Chondrocyte (in vitro differentiated cells): Measurements from ENCODE around the gene HCFC1. TPM values are rescaled to one million over a fixed set of nuclear protein-coding genes. Genes with fewer than 3 reads are reported as not detected.

Experiments used
- DNase-seq: peaks from one replicate; pipeline ENCODE4 v3.0.0; 2021; ENCODE audit warnings: mixed read lengths, low spot score
- H3K27ac Mint-ChIP-seq: one replicate; pipeline ENCODE4 v1.8.0; 2021; ENCODE audit warnings: mild to moderate bottlenecking, moderate library complexity, mixed read lengths; ENCODE audit not compliant: unreplicated experiment
- H3K27me3 Mint-ChIP-seq: 2 replicates; pipeline ENCODE4 v1.8.0; 2021; ENCODE audit warnings: low read depth, mixed read lengths
- H3K36me3 Mint-ChIP-seq: 2 replicates; pipeline ENCODE4 v1.8.0; 2021; ENCODE audit warnings: low read depth, mixed read lengths
- H3K4me1 Mint-ChIP-seq: 2 replicates; pipeline ENCODE4 v1.8.0; 2021; ENCODE audit warnings: low read depth, mild to moderate bottlenecking, mixed read lengths
- H3K4me3 Mint-ChIP-seq: one replicate; pipeline ENCODE4 v1.8.0; 2021; ENCODE audit warnings: mild to moderate bottlenecking, moderate library complexity, mixed read lengths; ENCODE audit not compliant: unreplicated experiment
- H3K9me3 Mint-ChIP-seq: 2 replicates; pipeline ENCODE4 v1.8.0; 2021; ENCODE audit warnings: low read depth, mixed read lengths
- total RNA-seq: library from RNA; stranded (reverse); gene quantifications from 3 replicates; pipeline ENCODE4 v1.2.1, GENCODE V29; 2021
- TF ChIP-seq, protein P1 (sequence below): fragments of 200-600 bp; sonication (generic); IDR thresholded peaks from 2 replicates; pipeline ENCODE4 v1.5.0; 2021; ENCODE audit warnings: antibody characterized with exemption, mild to moderate bottlenecking, moderate library complexity

The HCFC1 gene
- total RNA-seq, 1 donor from 2014 or later, result 67.2 TPM

DNA sequence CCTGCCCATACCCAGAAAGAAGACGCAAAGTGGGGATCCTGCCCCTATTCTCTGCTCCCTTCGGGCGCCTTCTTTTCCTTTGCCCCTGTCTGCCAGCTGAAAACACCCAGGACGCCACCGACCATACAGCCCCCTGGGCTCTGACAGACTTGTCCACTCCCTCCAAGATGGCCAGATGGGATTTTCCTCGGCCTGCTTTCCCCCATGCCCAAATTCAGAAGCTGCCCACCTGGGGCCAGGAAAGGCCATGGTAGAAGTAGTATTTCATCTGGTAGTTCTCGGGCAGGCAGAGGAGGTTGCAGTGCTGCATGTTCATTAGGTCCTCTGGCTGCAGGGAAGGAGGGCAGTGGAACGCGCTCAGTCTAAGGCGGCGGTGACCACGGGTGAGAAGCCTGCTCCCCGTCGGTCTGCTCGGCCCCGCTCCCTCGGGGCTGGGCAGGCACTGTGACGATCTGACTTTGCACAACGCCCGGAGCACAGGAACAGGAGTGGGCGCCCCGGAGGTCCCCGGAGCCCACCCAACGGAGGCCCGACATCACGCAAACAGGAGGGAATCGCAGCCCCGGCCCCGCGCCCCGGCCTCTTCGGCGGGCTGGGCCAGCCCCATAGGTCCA, 37.4 kb downstream of the HCFC1 start:
- DNase-seq, result no peak
- H3K27ac Mint-ChIP-seq, result peak overlapping the region; percentile 34
- H3K4me1 Mint-ChIP-seq, result peaks cover 11% of the 10 kb centered on the region
- H3K36me3 Mint-ChIP-seq, result peaks cover 4% of the 10 kb centered on the region
- H3K9me3 Mint-ChIP-seq, result no peaks in the 10 kb centered on the region
- H3K27me3 Mint-ChIP-seq, result no peaks in the 10 kb centered on the region
- TF ChIP-seq, protein P1, sequence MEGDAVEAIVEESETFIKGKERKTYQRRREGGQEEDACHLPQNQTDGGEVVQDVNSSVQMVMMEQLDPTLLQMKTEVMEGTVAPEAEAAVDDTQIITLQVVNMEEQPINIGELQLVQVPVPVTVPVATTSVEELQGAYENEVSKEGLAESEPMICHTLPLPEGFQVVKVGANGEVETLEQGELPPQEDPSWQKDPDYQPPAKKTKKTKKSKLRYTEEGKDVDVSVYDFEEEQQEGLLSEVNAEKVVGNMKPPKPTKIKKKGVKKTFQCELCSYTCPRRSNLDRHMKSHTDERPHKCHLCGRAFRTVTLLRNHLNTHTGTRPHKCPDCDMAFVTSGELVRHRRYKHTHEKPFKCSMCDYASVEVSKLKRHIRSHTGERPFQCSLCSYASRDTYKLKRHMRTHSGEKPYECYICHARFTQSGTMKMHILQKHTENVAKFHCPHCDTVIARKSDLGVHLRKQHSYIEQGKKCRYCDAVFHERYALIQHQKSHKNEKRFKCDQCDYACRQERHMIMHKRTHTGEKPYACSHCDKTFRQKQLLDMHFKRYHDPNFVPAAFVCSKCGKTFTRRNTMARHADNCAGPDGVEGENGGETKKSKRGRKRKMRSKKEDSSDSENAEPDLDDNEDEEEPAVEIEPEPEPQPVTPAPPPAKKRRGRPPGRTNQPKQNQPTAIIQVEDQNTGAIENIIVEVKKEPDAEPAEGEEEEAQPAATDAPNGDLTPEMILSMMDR, result no peak
- peak overlapping the region; percentile 81 for H3K4me3 Mint-ChIP-seq

DNA sequence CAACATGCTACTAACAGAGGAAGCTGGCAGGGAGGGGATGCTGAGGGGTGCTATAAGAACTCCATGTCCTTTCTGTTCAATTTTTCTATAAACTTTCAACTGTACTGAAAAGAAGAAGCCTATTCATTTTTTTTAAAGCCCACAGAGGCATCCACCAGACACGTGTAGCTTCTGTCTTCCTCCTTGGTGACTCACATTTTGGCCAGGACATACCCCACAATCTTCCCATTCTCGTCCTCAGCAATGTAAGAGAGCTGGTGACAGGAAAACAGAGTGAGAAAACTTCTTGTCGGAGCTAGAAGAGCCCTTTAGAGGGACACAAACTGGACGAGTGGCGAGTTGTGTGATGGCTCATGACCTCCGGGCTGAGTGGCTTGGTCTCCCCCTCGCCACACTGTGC, 37.9 kb downstream of the HCFC1 start:
- H3K27ac Mint-ChIP-seq, result peak overlapping the region; percentile 34
- H3K36me3 Mint-ChIP-seq, result peaks cover 4% of the 10 kb centered on the region
- no peaks in the 10 kb centered on the region for H3K27me3 Mint-ChIP-seq
- DNase-seq, result no peak
- H3K9me3 Mint-ChIP-seq, result no peaks in the 10 kb centered on the region
- TF ChIP-seq, protein P1, result no peak
- peaks cover 15% of the 10 kb centered on the region for H3K4me1 Mint-ChIP-seq
- H3K4me3 Mint-ChIP-seq, result peak overlapping the region; percentile 81

DNA sequence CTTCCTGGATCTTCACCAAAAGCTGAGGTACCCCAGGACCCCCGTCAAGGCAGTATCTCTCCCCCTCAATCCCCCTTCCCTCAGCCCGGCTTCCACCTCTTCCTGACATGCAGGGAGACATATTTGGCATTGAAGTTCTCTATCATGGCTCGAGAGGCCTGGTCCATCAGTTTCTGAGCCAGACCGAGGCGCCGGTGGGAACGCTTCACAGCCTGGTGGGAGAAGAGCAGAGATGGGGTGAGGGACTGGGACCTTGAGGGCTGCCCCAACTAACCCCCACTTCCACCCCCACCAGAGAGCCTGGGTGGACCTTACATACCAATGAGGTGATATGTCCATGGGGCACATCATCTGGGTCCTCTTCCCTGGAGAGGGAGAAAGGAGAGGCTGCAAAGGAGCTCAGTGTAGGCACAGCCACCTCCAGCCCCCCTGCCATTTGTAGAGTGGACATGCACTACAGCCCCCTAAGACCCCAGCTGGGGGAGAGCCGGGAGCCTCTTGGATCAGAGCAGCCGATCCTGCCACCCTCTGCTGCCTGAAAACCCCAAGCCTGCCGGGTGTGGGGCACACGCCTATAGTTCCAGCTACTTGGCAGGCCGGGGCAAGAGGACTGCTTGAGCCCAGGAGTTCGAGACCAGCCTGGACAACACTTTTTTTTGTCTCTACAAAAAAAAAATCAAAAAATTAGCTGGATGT, 39.2 kb downstream of the HCFC1 start:
- TF ChIP-seq, protein P1, result no peak
- H3K36me3 Mint-ChIP-seq, result peaks cover 4% of the 10 kb centered on the region
- H3K4me3 Mint-ChIP-seq, result no peak overlapping the region
- H3K4me1 Mint-ChIP-seq, result peaks cover 23% of the 10 kb centered on the region
- H3K27me3 Mint-ChIP-seq, result no peaks in the 10 kb centered on the region
- H3K9me3 Mint-ChIP-seq, result no peaks in the 10 kb centered on the region
- H3K27ac Mint-ChIP-seq, result no peak overlapping the region
- no peak for DNase-seq

DNA sequence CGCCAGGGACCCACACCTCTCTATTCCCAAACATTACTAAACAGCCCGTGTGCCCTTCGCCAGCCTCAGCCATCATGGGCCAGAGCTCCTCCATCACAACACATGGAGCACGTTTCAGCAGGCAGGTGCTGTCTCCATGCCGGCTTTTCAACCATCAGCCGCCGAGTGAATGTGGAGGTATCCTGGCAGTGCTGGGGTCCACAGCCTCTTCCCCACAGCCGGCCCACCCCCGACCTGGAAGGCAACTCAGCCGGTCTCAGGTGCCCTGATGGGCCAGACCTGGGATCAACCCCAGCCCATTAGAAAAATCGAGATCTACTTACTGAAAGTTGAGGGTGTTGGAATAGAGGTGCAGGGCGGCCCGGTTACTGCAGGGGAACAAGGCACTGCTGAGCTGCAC, 39.9 kb downstream of the HCFC1 start:
- TF ChIP-seq, protein P1, result no peak
- Mint-ChIP-seq H3K4me1 (peaks cover 29% of the 10 kb centered on the region), H3K36me3 (peaks cover 4% of the 10 kb centered on the region), H3K9me3 (no peaks in the 10 kb centered on the region), H3K27me3 (no peaks in the 10 kb centered on the region), H3K4me3 (no peak overlapping the region), H3K27ac (no peak overlapping the region)
- no peak for DNase-seq

DNA sequence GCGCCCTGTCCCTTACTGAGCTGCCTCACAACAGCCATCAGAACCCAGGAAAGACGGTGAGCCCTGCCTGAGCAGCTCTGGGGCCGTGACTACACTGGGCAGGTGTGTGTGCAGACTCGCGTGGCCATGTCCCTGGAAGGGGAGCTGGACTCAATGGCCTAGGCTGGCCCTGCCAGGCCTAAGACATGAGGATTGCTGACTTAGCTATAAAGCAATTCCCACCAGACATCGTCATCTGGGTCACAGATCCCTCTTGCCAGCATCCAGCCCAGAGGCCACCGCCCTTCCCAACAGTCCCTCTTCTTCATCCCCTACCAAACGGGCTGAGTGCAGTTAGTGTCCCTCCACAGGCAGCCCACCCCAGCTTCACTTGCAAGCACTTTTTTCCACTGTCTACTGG, 40.5 kb downstream of the HCFC1 start:
- no peaks in the 10 kb centered on the region for H3K27me3 Mint-ChIP-seq
- H3K36me3 Mint-ChIP-seq, result peaks cover 4% of the 10 kb centered on the region
- no peak for DNase-seq
- H3K4me1 Mint-ChIP-seq, result peaks cover 29% of the 10 kb centered on the region
- H3K4me3 Mint-ChIP-seq, result no peak overlapping the region
- H3K9me3 Mint-ChIP-seq, result no peaks in the 10 kb centered on the region
- H3K27ac Mint-ChIP-seq, result no peak overlapping the region
- TF ChIP-seq, protein P1, result no peak
